Muscle layer of colon (tissue), 2 donors: ENCODE measurements around the gene SCML1.

Experiments used
- H3K27ac ChIP-seq: one replicate; pipeline ENCODE4 v1.7.0; 2013; ENCODE audit warnings: low read depth, mild to moderate bottlenecking, low read length, moderate library complexity
- H3K27me3 ChIP-seq, 2 donors: one replicate each; pipeline ENCODE4 v1.7.0; 2013; ENCODE audit warnings: low read length in 2 of 2, mild to moderate bottlenecking in 2 of 2; ENCODE audit not compliant: insufficient read depth in 2 of 2, control insufficient read depth in 1 of 2
- H3K36me3 ChIP-seq: one replicate; pipeline ENCODE4 v1.7.0; 2013; ENCODE audit warnings: mild to moderate bottlenecking, low read length; ENCODE audit not compliant: insufficient read depth
- H3K4me1 ChIP-seq: one replicate; pipeline ENCODE4 v1.7.0; 2013; ENCODE audit warnings: mild to moderate bottlenecking, low read length; ENCODE audit not compliant: insufficient read depth
- H3K4me3 ChIP-seq, 2 donors: one replicate each; pipeline ENCODE4 v1.7.0; 2013; ENCODE audit warnings: low read length in 2 of 2, low read depth in 1 of 2, mild to moderate bottlenecking in 1 of 2, moderate library complexity in 1 of 2
- H3K9ac ChIP-seq: one replicate; pipeline ENCODE4 v1.7.0; 2013; ENCODE audit warnings: low read length
- H3K9me3 ChIP-seq: one replicate; pipeline ENCODE4 v1.7.0; 2013; ENCODE audit warnings: mild to moderate bottlenecking, low read length
- donor health status: abdominal sarcoma.
- donor health status: Adenocarcinoma of cecum.

Gene SCML1

GRCh38 chrX:17740137-17741122 is 3.1 kb downstream of the SCML1 start:
- H3K4me3 ChIP-seq: no peak overlapping the region
- no peak overlapping the region for H3K9ac ChIP-seq
- H3K36me3 ChIP-seq: no peaks in the 10 kb centered on the region
- no peaks in the 10 kb centered on the region for H3K4me1 ChIP-seq
- no peak overlapping the region for H3K27ac ChIP-seq
- H3K27me3 ChIP-seq: peaks cover 4 to 6% of the 10 kb centered on the region in 2 donors
- no peaks in the 10 kb centered on the region for H3K9me3 ChIP-seq

- H3K4me1 ChIP-seq: no peaks in the 10 kb centered on the region
- H3K9ac ChIP-seq: no peak overlapping the region
- H3K4me3 ChIP-seq: no peak overlapping the region
- H3K9me3 ChIP-seq: no peaks in the 10 kb centered on the region
- H3K36me3 ChIP-seq: no peaks in the 10 kb centered on the region
- peaks cover 4 to 6% of the 10 kb centered on the region in 2 donors for H3K27me3 ChIP-seq
- no peak overlapping the region for H3K27ac ChIP-seq
Measured at GRCh38 chrX:17741123-17741511, 3.8 kb downstream of the SCML1 start.

GRCh38 chrX:17743913-17744312 is 6.6 kb downstream of the SCML1 start:
- Histone ChIP-seq H3K4me3 (no peak overlapping the region), H3K9me3 (no peaks in the 10 kb centered on the region), H3K27me3 (peaks cover 4 to 12% of the 10 kb centered on the region in 2 donors), H3K4me1 (no peaks in the 10 kb centered on the region), H3K36me3 (no peaks in the 10 kb centered on the region), H3K9ac (no peak overlapping the region), H3K27ac (no peak overlapping the region)

GRCh38 chrX:17744896-17745523 is 7.7 kb downstream of the SCML1 start:
- no peak overlapping the region for H3K27ac ChIP-seq
- H3K9ac ChIP-seq: no peak overlapping the region
- H3K27me3 ChIP-seq: peaks cover 3 to 12% of the 10 kb centered on the region in 2 donors
- no peak overlapping the region for H3K4me3 ChIP-seq
- no peaks in the 10 kb centered on the region for H3K36me3 ChIP-seq
- H3K4me1 ChIP-seq: no peaks in the 10 kb centered on the region
- no peaks in the 10 kb centered on the region for H3K9me3 ChIP-seq

GRCh38 chrX:17747692-17748091 is 10.4 kb downstream of the SCML1 start:
- H3K4me1 ChIP-seq: no peaks in the 10 kb centered on the region
- no peak overlapping the region for H3K9ac ChIP-seq
- peaks cover 0 to 11% of the 10 kb centered on the region in 2 donors for H3K27me3 ChIP-seq
- no peaks in the 10 kb centered on the region for H3K36me3 ChIP-seq
- H3K4me3 ChIP-seq: no peak overlapping the region
- no peaks in the 10 kb centered on the region for H3K9me3 ChIP-seq
- no peak overlapping the region for H3K27ac ChIP-seq

- peaks cover 0 to 11% of the 10 kb centered on the region in 2 donors for H3K27me3 ChIP-seq
- no peak overlapping the region for H3K9ac ChIP-seq
Measured at GRCh38 chrX:17748684-17749083, 11.4 kb downstream of the SCML1 start.

GRCh38 chrX:17750436-17750835 is 13.1 kb downstream of the SCML1 start:
- no peak overlapping the region for H3K27ac ChIP-seq
- H3K36me3 ChIP-seq: no peaks in the 10 kb centered on the region
- H3K4me1 ChIP-seq: no peaks in the 10 kb centered on the region
- no peak overlapping the region for H3K4me3 ChIP-seq
- no peak overlapping the region for H3K9ac ChIP-seq
- no peaks in the 10 kb centered on the region for H3K9me3 ChIP-seq
- peaks cover 0 to 11% of the 10 kb centered on the region in 2 donors for H3K27me3 ChIP-seq

More at GRCh38 chrX:17748684-17749083, 11.4 kb downstream of the SCML1 start:
- no peak overlapping the region for H3K27ac ChIP-seq
- no peaks in the 10 kb centered on the region for H3K9me3 ChIP-seq
- no peak overlapping the region for H3K4me3 ChIP-seq
- H3K36me3 ChIP-seq: no peaks in the 10 kb centered on the region
- no peaks in the 10 kb centered on the region for H3K4me1 ChIP-seq

GRCh38 chrX:17758382-17758781 is 21.1 kb downstream of the SCML1 start:
- Histone ChIP-seq H3K9me3 (no peaks in the 10 kb centered on the region), H3K27ac (no peak overlapping the region), H3K4me3 (no peak overlapping the region), H3K27me3 (no peaks in the 10 kb centered on the region), H3K4me1 (no peaks in the 10 kb centered on the region), H3K36me3 (no peaks in the 10 kb centered on the region), H3K9ac (no peak overlapping the region)

- Histone ChIP-seq H3K4me1 (no peaks in the 10 kb centered on the region), H3K27me3 (no peaks in the 10 kb centered on the region), H3K36me3 (no peaks in the 10 kb centered on the region), H3K9me3 (no peaks in the 10 kb centered on the region), H3K4me3 (no peak overlapping the region), H3K9ac (no peak overlapping the region), H3K27ac (no peak overlapping the region)
Measured at GRCh38 chrX:17759990-17760389, 22.7 kb downstream of the SCML1 start.

GRCh38 chrX:17767734-17768133 is 30.4 kb downstream of the SCML1 start:
- Histone ChIP-seq H3K9me3 (no peaks in the 10 kb centered on the region), H3K36me3 (no peaks in the 10 kb centered on the region), H3K4me3 (no peak overlapping the region), H3K9ac (no peak overlapping the region), H3K27ac (no peak overlapping the region), H3K4me1 (no peaks in the 10 kb centered on the region), H3K27me3 (no peaks in the 10 kb centered on the region)

GRCh38 chrX:17768997-17769396 is 31.7 kb downstream of the SCML1 start:
- H3K4me3 ChIP-seq: no peak overlapping the region
- H3K9ac ChIP-seq: no peak overlapping the region
- no peaks in the 10 kb centered on the region for H3K4me1 ChIP-seq
- H3K9me3 ChIP-seq: no peaks in the 10 kb centered on the region
- no peak overlapping the region for H3K27ac ChIP-seq
- H3K36me3 ChIP-seq: no peaks in the 10 kb centered on the region
- no peaks in the 10 kb centered on the region for H3K27me3 ChIP-seq
